DND-41 (cell line): ENCODE results near the gene TPD52L2.

Experiments
- CTCF ChIP-seq: IDR thresholded peaks from 2 replicates; pipeline ENCODE4 v1.5.1; 2012; ENCODE audit warnings: borderline replicate concordance, low read length, moderate library complexity, mild to moderate bottlenecking; ENCODE audit not compliant: poor library complexity, severe bottlenecking; ENCODE audit errors: extremely low read depth
- EZH2 ChIP-seq: IDR thresholded peaks from 3 replicates; pipeline ENCODE4 v1.6.1; 2012; ENCODE audit warnings: borderline replicate concordance, low read depth, mild to moderate bottlenecking, moderate library complexity, low read length, inconsistent platforms; ENCODE audit not compliant: severe bottlenecking

- TF ChIP-seq CTCF (no peak), EZH2 (no peak)
Measured at GRCh38 chr20:63873477-63873971, 8.5 kb downstream of the TPD52L2 start.
